Chondrocyte (in vitro differentiated cells): ENCODE results near the gene YTHDC1. TPM values are rescaled to one million over a fixed set of nuclear protein-coding genes. Genes with fewer than 3 reads are reported as not detected.

Experiments used
- DNase-seq: peaks from one replicate; pipeline ENCODE4 v3.0.0; 2021; ENCODE audit warnings: mixed read lengths, low spot score
- H3K27ac Mint-ChIP-seq: one replicate; pipeline ENCODE4 v1.8.0; 2021; ENCODE audit warnings: mild to moderate bottlenecking, moderate library complexity, mixed read lengths; ENCODE audit not compliant: unreplicated experiment
- H3K27me3 Mint-ChIP-seq: 2 replicates; pipeline ENCODE4 v1.8.0; 2021; ENCODE audit warnings: low read depth, mixed read lengths
- H3K36me3 Mint-ChIP-seq: 2 replicates; pipeline ENCODE4 v1.8.0; 2021; ENCODE audit warnings: low read depth, mixed read lengths
- H3K4me1 Mint-ChIP-seq: 2 replicates; pipeline ENCODE4 v1.8.0; 2021; ENCODE audit warnings: low read depth, mild to moderate bottlenecking, mixed read lengths
- H3K4me3 Mint-ChIP-seq: one replicate; pipeline ENCODE4 v1.8.0; 2021; ENCODE audit warnings: mild to moderate bottlenecking, moderate library complexity, mixed read lengths; ENCODE audit not compliant: unreplicated experiment
- H3K9me3 Mint-ChIP-seq: 2 replicates; pipeline ENCODE4 v1.8.0; 2021; ENCODE audit warnings: low read depth, mixed read lengths
- CTCF ChIP-seq: fragments of 200-600 bp; sonication (generic); IDR thresholded peaks from 2 replicates; pipeline ENCODE4 v1.5.0; 2021; ENCODE audit warnings: antibody characterized with exemption, mild to moderate bottlenecking, moderate library complexity
- total RNA-seq: library from RNA; stranded (reverse); gene quantifications from 3 replicates; pipeline ENCODE4 v1.2.1, GENCODE V29; 2021

The YTHDC1 gene
- total RNA-seq, 1 donor from 2014 or later = 54.1 TPM

- Mint-ChIP-seq H3K4me1 (no peaks in the 10 kb centered on the region), H3K9me3 (no peaks in the 10 kb centered on the region), H3K36me3 (peaks cover 25% of the 10 kb centered on the region), H3K4me3 (no peak overlapping the region), H3K27ac (no peak overlapping the region), H3K27me3 (no peaks in the 10 kb centered on the region)
- no peak for DNase-seq
- no peak for TF ChIP-seq CTCF
Observed at GRCh38 chr4:68319040-68319439, 30.9 kb downstream of the YTHDC1 start.

GRCh38 chr4:68316193-68316969 is 33.5 kb downstream of the YTHDC1 start:
- no peak overlapping the region for H3K27ac Mint-ChIP-seq
- no peaks in the 10 kb centered on the region for H3K4me1 Mint-ChIP-seq
- no peak overlapping the region for H3K4me3 Mint-ChIP-seq
- H3K27me3 Mint-ChIP-seq = no peaks in the 10 kb centered on the region
- TF ChIP-seq CTCF = no peak
- no peaks in the 10 kb centered on the region for H3K9me3 Mint-ChIP-seq
- no peak for DNase-seq
- H3K36me3 Mint-ChIP-seq = peaks cover 36% of the 10 kb centered on the region

GRCh38 chr4:68310651-68311247 is 39.1 kb downstream of the YTHDC1 start:
- peaks cover 27% of the 10 kb centered on the region for H3K36me3 Mint-ChIP-seq
- H3K4me1 Mint-ChIP-seq = no peaks in the 10 kb centered on the region
- H3K27ac Mint-ChIP-seq = no peak overlapping the region
- H3K27me3 Mint-ChIP-seq = no peaks in the 10 kb centered on the region
- TF ChIP-seq CTCF = no peak
- H3K9me3 Mint-ChIP-seq = no peaks in the 10 kb centered on the region
- DNase-seq = no peak
- no peak overlapping the region for H3K4me3 Mint-ChIP-seq

GRCh38 chr4:68304731-68305130 is 45.2 kb downstream of the YTHDC1 start:
- Mint-ChIP-seq H3K4me3 (no peak overlapping the region), H3K9me3 (no peaks in the 10 kb centered on the region), H3K36me3 (no peaks in the 10 kb centered on the region), H3K27ac (no peak overlapping the region), H3K27me3 (peaks cover 6% of the 10 kb centered on the region), H3K4me1 (no peaks in the 10 kb centered on the region)
- no peak for DNase-seq
- no peak for TF ChIP-seq CTCF

GRCh38 chr4:68299492-68300457 is 50.1 kb downstream of the YTHDC1 start:
- Mint-ChIP-seq H3K36me3 (no peaks in the 10 kb centered on the region), H3K9me3 (peaks cover 6% of the 10 kb centered on the region), H3K4me3 (no peak overlapping the region), H3K27ac (no peak overlapping the region), H3K27me3 (peaks cover 13% of the 10 kb centered on the region), H3K4me1 (no peaks in the 10 kb centered on the region)
- no peak for TF ChIP-seq CTCF
- DNase-seq = no peak
